HG02759 (cell line): ENCODE measurements around the gene NFE2L2.
"Not testable (repeated sequence)": the region's sequence is repeated elsewhere in the genome, so short reads cannot be mapped to it uniquely, and the experiment has no call there.

ENCODE experiments used
- ATAC-seq: cut with Tn5 transposase; IDR thresholded peaks from one replicate; pipeline ENCODE4 v1.9.1; 2021; ENCODE audit warnings: mild to moderate bottlenecking, moderate library complexity; ENCODE audit not compliant: unreplicated experiment

NFE2L2 gene

DNA sequence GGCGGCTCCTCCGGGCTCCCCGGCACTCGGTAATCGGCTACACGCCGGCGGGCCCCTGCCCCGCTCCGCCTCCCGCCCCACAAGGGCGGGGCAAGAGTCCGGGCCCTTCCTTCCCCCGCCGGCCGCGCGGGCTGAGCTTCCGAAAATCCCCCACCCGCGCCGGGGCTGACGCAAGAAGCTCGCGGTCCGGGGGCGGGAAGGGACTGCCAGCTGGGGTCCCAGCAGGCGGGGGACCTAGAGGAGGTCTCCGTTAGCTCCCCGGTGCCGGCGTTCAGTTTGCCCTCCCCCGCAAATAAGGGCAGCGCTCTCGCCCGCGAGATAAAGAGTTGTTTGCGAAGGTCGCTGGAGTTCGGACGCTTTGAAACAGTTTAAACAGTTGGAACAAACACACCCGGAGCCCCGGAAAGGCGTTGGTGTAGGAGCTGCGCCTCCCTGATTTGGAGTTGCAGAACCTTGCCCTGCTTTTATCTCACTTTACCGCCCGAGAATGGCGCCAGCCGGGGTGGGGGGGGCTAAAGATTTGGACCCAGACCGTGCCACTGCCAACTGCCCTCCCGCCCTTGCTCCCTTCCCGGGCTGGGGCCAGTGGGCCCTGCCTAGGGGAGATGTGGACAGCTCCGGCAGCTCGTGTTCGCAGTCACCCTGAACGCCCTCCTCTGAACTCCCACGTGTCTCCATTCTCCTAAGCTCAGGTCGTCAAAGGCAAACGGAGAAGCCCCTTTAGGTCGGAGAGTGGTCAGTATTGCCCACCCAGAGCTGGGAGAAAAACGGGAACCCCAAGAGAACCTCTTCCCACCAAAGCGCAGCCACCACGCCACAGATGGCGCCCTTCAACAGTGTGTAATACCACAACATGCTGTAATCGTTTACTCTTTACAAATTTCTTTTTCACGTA is at the start of gene NFE2L2:
TSS of gene NFE2L2 (minus strand) at position 35 of the 895 bp plus-strand sequence. CDS start 151 bp downstream, outside the sequence.
- ATAC-seq: peak; percentile 70

DNA sequence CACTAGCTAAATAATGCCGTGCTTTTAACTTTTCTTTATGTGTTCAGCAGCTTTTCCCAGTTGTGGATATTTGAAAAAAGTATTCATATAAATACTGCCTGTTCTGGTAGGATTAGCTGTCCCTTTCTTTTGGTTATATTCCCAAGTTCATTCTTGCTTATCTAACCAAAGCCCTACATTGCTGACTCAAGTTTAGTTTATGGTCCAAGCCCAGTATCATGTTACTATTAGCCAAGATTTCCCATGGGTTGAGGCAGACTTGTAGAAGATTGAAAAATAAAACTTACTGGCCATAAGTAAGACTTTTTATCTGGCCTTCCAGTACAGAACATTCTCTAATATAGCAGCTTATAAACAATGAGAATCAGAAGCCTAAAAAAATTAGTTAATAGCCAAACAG is 49.7 kb upstream of the NFE2L2 start:
- no peak for ATAC-seq

DNA sequence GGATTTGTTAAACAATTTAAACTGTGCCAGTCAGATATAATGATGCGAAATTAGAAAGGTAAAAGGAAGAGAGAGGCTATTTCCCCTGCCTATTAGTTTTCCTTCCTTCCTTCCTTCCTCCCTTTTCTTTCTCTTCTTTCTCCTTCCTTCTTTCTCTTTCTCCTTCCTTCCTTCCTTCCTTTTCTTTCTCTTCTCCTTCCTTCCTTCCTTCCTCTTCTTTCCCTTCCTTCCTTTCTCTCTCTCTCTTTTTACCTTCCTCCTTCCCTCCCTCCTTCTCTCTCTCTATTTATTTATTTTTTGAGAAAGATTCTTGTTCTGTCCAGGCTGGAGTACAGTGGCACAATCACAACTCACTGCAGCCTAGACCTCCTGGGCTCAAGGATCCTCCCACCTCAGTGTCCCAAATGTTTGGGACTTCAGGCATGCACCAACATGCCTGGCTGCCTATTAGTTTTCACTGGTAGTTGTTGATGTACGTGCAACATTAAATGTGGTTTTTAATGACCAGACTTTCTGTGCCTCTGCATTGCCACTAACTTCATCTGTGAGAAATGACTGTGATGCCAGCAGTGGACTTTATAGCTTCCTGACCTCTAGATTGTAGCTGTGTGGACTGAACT is 48.7 kb upstream of the NFE2L2 start:
- ATAC-seq: no peak

DNA sequence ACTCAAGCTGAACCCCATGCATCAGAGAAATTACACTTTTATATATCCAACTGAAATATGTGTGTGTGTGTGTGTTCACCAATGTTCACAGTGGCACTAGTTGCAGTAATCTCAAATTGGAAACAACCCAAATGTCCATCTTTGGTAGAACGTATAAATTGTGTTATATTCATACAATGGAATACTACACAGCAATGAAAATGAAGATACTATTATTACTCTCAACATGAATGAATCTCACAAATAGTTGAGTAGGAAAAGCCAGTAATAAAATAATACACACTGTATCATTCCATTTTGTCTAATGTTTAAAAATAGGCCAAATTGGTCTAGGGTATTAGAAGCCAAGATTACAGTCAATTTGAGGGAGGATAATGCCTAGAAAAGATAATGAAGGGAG is 48.0 kb upstream of the NFE2L2 start:
- no peak for ATAC-seq

DNA sequence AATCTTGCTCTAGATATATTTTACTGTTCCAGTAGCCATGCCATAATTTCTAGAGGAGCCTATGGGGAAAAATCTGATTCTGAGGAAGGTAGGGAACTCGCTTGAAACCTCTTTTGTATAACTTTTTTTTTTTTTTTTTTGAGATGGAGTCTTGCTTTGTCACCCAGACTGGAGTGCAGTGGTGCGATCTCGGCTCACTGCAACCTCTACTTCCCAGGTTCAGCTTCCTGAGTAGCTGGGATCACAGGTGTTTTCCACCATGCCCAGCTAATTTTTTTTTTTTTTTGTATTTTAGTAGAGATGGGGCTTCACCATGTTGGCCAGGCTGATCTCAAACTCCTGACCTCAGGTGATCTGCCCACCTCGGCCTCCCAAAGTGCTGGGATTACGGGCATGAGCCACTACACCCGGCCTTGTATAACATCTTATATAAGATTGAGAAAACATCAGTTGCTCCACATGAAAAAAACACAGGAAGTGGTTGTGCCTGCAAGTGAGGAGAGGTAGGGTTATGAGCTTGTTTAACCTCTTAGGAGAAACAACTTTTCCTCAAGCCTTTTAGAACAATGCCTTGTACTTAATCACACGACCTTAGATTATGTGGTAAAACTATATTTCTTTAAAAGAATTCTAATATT is 45.3 kb upstream of the NFE2L2 start:
- not testable (repeated sequence) for ATAC-seq

DNA sequence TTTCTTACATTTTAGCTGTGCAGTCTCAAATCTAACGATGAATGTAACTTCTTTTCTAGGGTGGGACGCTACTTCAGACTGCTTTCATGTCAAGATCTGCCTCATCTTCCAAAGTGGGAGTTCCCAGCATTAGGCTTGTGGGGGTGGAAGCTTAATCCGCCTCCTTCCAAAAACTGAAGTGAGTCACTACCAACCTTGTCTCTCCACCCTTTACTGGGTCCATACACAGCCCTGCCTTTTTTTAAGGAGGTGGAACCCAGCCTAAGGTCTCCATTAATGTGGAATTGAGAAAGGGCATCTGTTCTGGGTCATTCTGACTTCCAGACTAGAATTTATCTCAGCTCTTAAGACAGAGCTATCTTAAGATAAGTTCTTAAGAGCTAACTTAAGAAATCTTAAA is 42.0 kb upstream of the NFE2L2 start:
- ATAC-seq: no peak

DNA sequence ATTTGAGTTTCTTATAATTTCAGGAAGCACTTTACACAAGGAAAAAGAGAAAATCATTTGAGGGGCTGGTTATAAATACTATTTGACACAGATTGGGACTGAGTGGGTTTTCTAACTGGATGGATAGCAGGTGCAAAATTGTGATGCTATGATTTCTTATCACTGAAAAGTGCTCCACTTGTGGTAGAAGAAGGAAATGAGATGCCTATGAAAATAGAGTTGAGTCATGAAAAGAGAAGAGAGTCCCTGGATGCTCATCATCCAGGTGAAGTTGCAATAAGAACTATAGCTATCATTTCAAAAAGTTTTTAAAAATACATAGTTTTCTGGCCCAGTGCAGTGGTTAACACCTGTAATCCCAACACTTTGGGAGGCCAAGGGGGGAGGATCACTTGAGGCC is 39.4 kb upstream of the NFE2L2 start:
- no peak for ATAC-seq

DNA sequence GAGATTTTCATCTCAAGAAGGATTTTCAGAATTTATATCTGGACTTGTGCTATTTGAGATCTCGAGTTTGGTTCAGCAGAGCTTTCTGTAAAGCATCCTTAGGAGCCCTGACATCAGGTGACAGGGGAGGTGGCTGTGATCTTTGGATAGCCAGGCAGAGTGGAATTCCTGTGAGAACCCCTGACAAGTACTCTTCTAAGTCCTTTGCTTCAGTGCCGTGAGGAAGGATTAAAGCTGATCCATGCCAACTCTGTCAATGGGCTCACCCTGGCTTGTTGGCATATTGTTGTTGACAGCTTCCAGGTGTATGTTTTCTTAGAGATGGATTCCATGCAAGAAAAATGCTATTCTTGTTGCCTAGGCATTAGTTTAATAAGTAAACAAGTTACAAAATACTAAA is 38.0 kb upstream of the NFE2L2 start:
- no peak for ATAC-seq

DNA sequence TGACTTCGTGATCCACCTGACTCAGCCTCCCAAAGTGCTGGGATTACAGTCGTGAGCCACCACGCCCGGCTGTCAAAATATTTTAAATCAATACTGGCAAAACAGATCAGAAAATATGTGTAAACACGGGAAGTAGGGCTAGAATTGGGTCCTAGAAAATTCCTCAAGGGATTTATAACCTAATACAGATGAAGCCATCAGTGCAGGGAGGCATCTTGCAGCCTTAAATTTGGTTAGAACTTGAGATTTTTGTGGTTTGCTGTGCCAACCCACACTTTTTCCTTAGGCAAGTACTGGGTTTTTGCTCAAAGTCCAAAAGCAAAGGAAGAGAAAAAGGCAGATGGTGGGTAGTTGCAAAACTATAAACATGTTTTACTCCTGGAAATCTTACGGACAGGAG is 33.7 kb upstream of the NFE2L2 start:
- no peak for ATAC-seq

DNA sequence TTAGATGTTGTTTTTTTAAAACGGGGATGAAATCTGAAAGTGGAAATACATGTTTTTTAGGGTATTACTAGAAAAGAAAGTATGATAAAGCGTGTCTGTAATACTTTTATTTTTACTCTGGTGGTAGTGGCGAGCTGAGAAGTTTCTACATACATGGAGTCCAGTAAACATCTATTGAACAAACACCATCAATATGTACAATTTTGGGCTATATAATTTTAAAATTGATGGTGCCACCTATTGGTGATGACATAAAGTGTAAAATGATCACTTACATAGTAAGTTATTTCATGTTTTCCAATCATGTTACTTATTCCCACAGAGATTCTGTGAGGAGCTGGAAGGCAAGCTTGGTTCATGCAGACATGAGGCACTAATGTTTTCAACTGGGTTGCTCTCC is 31.5 kb upstream of the NFE2L2 start:
- ATAC-seq: no peak

DNA sequence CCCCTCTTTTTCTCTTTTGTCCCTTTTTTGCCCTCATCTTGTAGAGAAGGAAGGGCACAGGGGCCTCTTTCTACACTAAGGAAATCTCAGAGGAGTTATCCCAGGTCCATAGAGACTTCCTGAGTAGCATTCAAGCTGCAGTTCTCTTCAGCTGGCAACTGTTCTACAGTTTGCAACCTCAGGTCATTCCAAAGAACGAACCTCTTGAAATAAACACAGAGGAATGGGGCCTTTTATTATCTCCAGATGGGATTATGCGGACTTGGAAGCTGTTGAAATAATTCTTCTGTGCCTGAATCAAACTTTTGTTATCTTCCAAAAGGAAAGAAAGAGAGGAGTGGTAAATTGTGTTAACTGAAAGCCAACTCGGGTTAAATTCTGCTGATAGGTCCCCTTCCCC is 31.0 kb upstream of the NFE2L2 start:
- no peak for ATAC-seq

DNA sequence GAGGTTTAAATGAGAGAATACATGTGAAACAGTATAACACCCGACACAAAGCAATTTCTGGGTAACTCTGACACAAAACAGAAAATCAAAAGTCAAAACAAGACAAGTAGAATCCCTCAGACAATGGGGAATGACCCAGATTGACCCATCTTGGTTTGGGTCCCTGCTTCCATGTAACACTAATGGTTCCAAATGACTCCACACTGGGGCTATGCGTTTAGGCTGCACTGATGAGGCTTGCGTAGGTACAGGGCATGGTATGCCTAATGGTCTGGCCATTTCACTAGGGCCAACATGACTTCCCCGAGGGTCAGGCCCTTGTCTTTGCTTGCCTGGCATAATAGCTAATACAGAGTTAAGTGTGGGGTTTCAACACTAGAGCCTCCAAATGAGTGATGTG is 27.2 kb upstream of the NFE2L2 start:
- ATAC-seq: no peak

DNA sequence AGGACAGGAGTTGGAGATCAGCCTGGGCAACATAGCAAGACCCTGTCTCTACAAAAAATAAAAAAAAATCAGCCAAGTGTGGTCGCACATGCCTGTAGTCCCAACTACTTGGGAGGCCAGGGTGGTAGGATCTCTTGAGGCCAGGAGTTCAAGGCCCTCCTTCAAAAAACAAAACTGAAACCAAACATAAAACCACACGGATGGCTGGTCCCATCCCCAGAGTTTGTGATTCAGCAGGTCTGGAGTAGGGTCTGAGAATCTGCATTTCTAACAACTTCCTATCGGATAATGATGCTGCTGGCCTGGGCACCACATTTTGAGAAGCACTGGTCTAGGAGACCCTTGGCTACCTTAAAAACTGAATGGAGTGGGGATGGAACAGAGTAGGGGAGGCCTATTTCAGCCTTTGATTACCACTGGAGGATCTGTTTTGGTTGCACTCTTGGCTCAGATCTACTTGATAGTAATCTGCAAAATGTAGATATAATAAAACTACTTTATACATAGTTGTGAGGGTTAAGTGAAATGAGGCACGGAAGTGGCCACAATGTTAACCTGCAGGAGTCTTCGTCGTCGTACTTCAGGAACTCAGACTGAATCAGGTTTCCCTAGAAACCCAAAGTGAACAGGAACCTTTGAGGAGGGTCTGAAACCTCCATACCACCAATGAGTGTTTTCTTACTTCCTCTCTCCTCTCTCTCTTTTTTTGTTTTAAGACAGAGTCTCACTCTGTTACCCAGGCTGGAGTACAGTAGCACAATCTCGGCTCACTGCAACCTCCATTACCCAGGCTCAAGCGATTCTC is 25.5 kb upstream of the NFE2L2 start:
- peak; percentile 80 for ATAC-seq

DNA sequence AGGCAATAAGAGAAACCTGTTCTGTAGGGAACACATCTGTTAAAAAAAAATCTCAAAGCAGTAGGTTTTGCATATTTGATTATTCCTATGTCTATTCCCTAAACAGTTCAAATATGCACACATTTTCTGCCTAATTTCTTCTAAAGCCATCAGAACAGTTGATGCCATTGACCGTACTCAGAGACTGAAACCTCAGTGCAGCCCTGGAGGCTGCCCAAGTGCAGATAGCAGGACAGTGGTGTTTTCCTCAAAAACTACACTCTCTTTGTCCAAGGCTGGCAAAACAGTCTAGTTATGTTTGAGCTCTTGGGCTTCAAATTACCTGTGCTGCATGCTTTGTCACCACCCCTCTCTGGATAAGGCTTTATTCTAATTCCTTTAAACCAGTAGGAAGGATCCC is 23.3 kb upstream of the NFE2L2 start:
- no peak for ATAC-seq

DNA sequence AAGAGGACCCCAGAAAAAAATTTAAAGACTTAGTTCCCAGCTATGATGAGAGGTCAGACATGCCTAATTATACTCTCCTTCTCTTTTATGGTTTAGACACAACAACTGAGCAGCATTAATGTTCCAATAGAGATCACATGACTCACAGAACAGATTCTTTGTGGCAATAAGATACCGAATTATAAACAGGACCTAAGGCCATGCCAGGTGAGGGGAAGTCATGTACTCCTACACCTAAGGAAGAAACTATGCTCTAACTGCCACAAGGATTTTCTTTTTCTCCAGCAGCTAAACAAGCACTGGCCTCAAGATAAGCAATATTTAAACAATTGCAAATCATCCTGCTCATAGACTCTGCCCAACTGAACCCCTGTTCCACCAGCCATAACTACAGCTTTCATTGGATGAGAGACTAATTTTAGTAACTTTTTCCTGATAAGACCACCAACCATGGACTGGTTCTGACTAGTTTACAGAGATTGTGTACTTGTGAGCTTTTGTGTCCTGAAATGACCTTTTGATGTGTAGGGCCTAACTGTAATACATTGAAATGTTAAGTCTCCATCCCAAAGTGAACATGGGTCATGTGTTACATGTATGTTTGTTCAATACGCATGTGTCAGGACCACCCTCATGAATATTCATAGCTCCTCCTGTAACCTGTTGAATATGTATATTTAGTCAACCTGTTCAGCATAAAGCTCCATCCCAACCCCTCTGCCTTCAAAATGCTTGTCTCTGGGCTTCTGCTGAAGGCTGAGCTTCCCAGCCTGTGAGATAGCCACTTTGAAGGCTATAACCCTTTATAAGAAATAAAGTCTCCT is 21.6 kb upstream of the NFE2L2 start:
- no peak for ATAC-seq

DNA sequence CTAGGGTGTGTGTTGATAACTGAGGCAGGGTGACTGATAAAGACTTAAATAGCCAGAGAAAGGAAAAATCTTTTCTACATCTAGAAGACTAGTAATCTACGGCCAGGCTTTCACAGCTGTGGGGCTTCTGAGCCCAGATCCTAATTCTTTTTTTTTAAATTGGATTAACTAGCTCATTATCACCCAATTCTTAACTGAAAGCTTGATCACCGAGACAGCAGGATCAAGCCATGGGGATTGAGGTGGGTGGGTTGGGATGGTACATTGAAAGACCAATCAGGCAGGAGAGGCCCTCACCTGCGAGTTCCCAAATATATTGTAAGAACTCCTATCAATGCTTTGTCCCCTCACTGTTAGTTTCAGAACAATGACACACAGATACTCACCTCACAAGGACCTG is 20.0 kb upstream of the NFE2L2 start:
- ATAC-seq: no peak

DNA sequence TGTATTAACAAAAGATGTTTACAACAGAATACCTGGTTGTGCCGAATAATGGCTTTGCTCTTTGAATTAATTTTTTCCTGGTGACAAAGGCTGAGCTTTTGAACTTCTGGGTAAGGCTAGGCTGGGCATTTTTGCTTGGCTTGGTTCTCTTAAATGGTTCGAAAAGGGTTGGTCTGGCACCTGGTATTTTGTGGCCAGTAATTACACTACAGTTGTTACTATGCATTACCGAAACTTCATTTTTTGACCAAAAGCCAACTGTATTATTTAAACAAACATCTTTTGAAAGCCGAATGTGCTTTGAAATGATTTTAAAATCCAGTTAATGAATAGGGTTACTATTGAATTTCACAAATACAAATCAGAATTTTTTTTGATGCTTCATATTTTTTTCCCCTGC is 19.4 kb upstream of the NFE2L2 start:
- no peak for ATAC-seq

DNA sequence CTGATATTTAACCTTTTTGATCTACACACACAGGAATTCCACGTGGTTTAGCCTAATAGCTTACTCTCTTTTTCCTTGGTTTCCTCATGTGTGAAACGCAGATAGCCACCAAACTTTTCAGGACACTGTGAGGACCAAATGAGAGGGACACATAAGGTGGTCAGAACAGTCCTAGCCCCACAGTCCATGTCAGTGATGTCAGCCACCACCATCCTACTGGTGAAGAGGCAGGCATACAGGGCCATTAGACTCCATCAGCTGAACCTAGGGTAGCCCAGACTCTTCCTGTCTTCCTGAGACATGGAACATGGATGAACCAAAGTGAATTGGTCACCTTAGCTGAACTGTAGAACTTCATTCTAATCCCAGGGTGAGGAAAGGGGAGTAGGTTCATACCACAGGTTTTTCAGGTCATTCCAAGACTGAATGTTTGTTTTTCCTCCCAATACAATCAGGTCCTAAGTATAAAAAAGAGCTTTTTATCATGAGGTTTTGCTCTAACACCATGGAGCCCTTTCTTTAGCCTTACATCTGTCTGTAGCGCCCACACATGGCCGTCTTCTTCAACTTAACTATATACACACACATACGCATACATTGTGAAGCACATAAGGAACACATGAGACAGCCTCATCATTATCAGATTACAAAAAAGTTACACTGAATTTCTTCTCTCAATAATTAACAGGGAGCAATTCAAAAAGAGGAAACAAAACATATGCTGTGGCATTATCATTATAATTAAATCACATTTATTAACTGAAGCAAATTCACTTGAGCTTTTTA is 18.5 kb upstream of the NFE2L2 start:
- no peak for ATAC-seq

DNA sequence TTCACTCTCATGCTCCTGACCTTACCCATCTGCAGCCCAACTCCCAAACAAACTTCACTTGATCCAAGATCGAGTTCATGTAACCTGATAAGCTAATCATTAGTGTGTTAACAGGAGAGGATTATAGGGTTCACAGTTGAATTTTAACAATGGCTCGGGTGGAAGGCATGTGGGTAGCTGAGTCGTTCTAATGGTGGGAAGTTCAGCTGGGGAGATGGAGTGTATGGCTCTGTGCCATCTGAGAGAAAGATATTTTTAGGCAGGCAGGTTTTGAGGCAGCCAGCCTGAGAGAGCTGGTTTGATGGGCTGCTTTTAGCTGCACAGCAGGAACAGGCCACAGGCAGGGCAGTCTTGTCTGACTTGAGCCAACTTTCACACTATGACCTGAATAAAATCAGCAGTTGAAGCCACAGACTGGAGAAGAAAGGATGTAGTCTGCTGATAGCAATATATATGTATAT is 17.7 kb upstream of the NFE2L2 start:
- peak; percentile 42 for ATAC-seq
